Common myeloid progenitor, CD34-positive (primary cell): ENCODE data around the gene CHMP6.

Experiments used
- CTCF ChIA-PET: fragments of 350-600 bp; sonication (Branson Sonifier 250); formaldehyde crosslinking; loops from one replicate; lab custom pipeline; 2021; ENCODE audit warnings: antibody characterized with exemption; lab: Charles Lee
- POLR2A ChIA-PET: fragments of 350-600 bp; sonication (Branson Sonifier 250); formaldehyde crosslinking; loops from one replicate; lab custom pipeline; 2021; ENCODE audit warnings: antibody characterized with exemption; lab: Charles Lee
- DNase-seq, 3 donors: peaks; one replicate each; pipeline versions ENCODE4 v3.0.0 to v3.0.0-alpha.2; 2013
- H3K27ac ChIP-seq, 2 experiments: 1 replicate in 1 of 2; 2 replicates in 1 of 2; pipeline ENCODE4 v1.7.0; 2013; ENCODE audit warnings: inconsistent platforms in 2 of 2, low read length in 2 of 2, mild to moderate bottlenecking in 2 of 2, low read depth in 1 of 2, moderate library complexity in 1 of 2; ENCODE audit not compliant: severe bottlenecking in 2 of 2, insufficient read depth in 1 of 2, poor library complexity in 1 of 2
- H3K27me3 ChIP-seq, 5 experiments: replicated peaks in 2 of 5; 1 replicate in 3 of 5; 2 replicates in 2 of 5; pipeline versions ENCODE4 v1.6.1 to v1.7.0; 2013; ENCODE audit warnings: low read length in 4 of 5, mild to moderate bottlenecking in 2 of 5, moderate library complexity in 2 of 5, inconsistent platforms in 1 of 5; ENCODE audit not compliant: insufficient read depth in 5 of 5, control insufficient read depth in 4 of 5
- H3K36me3 ChIP-seq, 4 experiments: 1 replicate in 2 of 4; 2 replicates in 2 of 4; pipeline versions ENCODE4 v1.6.1 to v1.7.0; 2013; ENCODE audit warnings: low read length in 3 of 4, control low read depth in 1 of 4, mild to moderate bottlenecking in 1 of 4; ENCODE audit not compliant: control insufficient read depth in 4 of 4, insufficient read depth in 4 of 4
- H3K4me1 ChIP-seq, 4 experiments: 1 replicate in 3 of 4; 2 replicates in 1 of 4; pipeline versions ENCODE4 v1.6.1 to v1.7.1; 2013; ENCODE audit warnings: low read length in 3 of 4, mild to moderate bottlenecking in 3 of 4, control low read depth in 1 of 4, inconsistent platforms in 1 of 4, moderate library complexity in 1 of 4; ENCODE audit not compliant: control insufficient read depth in 4 of 4, insufficient read depth in 4 of 4; ENCODE audit errors: control extremely low read depth in 1 of 4
- H3K4me3 ChIP-seq, 7 experiments: 1 replicate in 4 of 7; 2 replicates in 3 of 7; pipeline versions ENCODE4 v1.5.1 to v1.7.0; 2013; ENCODE audit warnings: mild to moderate bottlenecking in 7 of 7, low read length in 6 of 7, moderate library complexity in 6 of 7, inconsistent platforms in 2 of 7, low read depth in 2 of 7, control low read depth in 1 of 7; ENCODE audit not compliant: insufficient read depth in 4 of 7, control insufficient read depth in 1 of 7; ENCODE audit errors: extremely low read depth in 1 of 7
- H3K9me3 ChIP-seq, 5 experiments: 1 replicate in 4 of 5; 2 replicates in 1 of 5; pipeline versions ENCODE4 v1.6.1 to v1.7.1; 2013; ENCODE audit warnings: low read length in 4 of 5, mild to moderate bottlenecking in 2 of 5, inconsistent platforms in 1 of 5, low read depth in 1 of 5, moderate library complexity in 1 of 5; ENCODE audit not compliant: control insufficient read depth in 4 of 5, insufficient read depth in 2 of 5; ENCODE audit errors: control extremely low read depth in 1 of 5
- WGBS: methylation state at CpG from one replicate; pipeline ENCODE4 v1.1.5; 2013; ENCODE audit not compliant: insufficient coverage; 5-methylcytosine and 5-hydroxymethylcytosine counted together

CHMP6 gene

DNA sequence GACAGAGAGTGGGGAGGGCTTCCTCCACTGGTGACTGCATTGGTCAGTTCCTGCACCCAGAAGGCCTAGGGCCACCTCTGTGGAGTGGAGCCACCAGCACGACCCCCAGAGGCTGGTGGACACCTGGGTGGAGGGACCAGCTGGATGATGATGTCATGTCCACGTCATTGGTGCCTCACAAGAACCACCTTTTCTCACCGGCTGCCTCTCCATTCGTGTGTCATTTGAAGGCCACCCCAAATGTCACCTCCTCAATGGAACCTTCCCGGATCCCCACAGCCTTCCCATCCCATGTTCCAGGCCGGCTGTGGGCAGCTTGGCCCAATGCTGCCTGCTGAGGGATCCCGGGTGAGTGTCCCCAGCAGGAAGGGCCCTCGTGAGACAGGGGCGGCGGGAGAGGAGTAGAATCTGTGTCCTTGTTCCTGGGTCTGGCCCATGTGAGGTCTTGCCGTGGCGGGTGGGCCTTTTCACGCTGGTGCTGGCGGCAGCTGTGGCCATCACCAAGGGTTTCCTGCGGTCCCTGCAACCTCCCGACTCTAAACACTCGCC lies 9.1 kb upstream of the CHMP6 start:
- WGBS: 88% methylated on average over 16 of the region's 17 CpGs
- Histone ChIP-seq H3K4me3 (no peak overlapping the region), H3K36me3 (no peaks in the 10 kb centered on the region), H3K27me3 (peaks cover 0 to 2% (median 0%) of the 10 kb centered on the region in 5 experiments), H3K27ac (no peak overlapping the region), H3K9me3 (no peaks in the 10 kb centered on the region), H3K4me1 (peaks cover 0 to 29% (median 21%) of the 10 kb centered on the region in 4 experiments)
- CTCF ChIA-PET: no interaction called here
- DNase-seq: no peak
- POLR2A ChIA-PET: no interaction called here

GRCh38 chr17:80983545-80983944 lies 8.1 kb upstream of the CHMP6 start:
- POLR2A ChIA-PET: no interaction called here
- no peak for DNase-seq
- whole genome bisulfite sequencing: 98% methylated on average over 9 of the region's 17 CpGs

DNA sequence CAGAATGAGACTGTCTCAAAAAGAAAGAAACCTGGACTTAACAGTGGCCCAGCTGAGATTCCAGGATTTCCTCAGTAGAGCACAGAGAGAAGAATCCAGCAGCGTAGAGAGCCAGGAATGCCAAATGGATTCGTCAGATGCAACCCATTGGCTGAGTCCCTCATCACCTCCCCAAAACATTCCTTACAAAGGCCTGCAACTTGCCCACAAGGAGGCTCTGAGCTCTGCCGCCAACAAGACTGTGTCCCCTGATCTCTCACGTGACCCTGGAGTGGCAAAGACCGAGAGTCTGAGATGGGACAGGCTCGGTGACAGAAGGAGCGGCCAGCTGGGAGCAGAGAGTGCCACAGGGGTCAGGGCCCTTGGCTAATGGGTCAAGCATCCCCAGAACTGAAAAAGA lies 6.9 kb upstream of the CHMP6 start:
- WGBS: 99% methylated on average over 7 of the region's 7 CpGs
- Histone ChIP-seq H3K27ac (no peak overlapping the region), H3K27me3 (peaks cover 0 to 2% (median 0%) of the 10 kb centered on the region in 5 experiments), H3K36me3 (no peaks in the 10 kb centered on the region), H3K4me1 (peaks cover 0 to 46% (median 35%) of the 10 kb centered on the region in 4 experiments), H3K4me3 (no peak overlapping the region), H3K9me3 (no peaks in the 10 kb centered on the region)
- POLR2A ChIA-PET: no interaction called here
- DNase-seq: no peak
- CTCF ChIA-PET: interaction anchor here (1.4 to 1.7 kb wide), 2 partner anchors 117 to 119 kb away, joined by 3 to 5 read pairs; no protein-coding TSS in a partner anchor

More at GRCh38 chr17:80983545-80983944, 8.1 kb upstream of the CHMP6 start:
- Histone ChIP-seq H3K4me1 (peaks cover 0 to 37% (median 25%) of the 10 kb centered on the region in 4 experiments), H3K9me3 (no peaks in the 10 kb centered on the region), H3K27me3 (peaks cover 0 to 2% (median 0%) of the 10 kb centered on the region in 5 experiments), H3K4me3 (no peak overlapping the region), H3K36me3 (no peaks in the 10 kb centered on the region), H3K27ac (no peak overlapping the region)
- CTCF ChIA-PET: interaction anchor here (0.8 to 1.4 kb wide), 3 partner anchors 120 to 557 kb away, joined by 3 read pairs; no protein-coding TSS in a partner anchor

DNA sequence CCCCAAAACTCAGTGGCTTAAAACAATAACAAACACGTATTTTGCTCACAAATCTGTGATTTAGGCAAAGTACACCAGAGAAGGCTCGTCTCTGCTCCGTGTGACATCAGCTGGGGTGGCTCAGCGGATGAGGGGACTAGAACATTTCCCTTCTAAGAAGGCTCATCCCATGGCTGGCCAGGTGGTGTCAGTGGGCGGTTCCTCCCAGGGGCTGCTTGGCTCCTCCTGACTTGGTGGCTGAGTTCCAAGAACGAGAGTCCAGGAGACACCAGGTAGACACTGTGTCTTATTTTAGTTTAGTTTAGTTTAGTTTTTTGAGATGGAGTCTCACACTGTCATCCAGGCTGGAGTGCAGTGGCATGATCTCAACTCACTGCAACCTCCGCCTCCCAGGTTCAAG lies 5.6 kb upstream of the CHMP6 start:
- 93% methylated on average over 5 of the region's 7 CpGs for WGBS
- CTCF ChIA-PET: interaction anchor here (1.2 to 1.7 kb wide), 2 partner anchors 116 to 558 kb away, joined by 4 to 5 read pairs; no protein-coding TSS in a partner anchor
- DNase-seq: no peak
- Histone ChIP-seq H3K27ac (no peak overlapping the region), H3K4me3 (no peak overlapping the region), H3K36me3 (no peaks in the 10 kb centered on the region), H3K27me3 (no peaks in the 10 kb centered on the region), H3K9me3 (no peaks in the 10 kb centered on the region), H3K4me1 (peaks cover 0 to 46% (median 33%) of the 10 kb centered on the region in 4 experiments)
- POLR2A ChIA-PET: no interaction called here

DNA sequence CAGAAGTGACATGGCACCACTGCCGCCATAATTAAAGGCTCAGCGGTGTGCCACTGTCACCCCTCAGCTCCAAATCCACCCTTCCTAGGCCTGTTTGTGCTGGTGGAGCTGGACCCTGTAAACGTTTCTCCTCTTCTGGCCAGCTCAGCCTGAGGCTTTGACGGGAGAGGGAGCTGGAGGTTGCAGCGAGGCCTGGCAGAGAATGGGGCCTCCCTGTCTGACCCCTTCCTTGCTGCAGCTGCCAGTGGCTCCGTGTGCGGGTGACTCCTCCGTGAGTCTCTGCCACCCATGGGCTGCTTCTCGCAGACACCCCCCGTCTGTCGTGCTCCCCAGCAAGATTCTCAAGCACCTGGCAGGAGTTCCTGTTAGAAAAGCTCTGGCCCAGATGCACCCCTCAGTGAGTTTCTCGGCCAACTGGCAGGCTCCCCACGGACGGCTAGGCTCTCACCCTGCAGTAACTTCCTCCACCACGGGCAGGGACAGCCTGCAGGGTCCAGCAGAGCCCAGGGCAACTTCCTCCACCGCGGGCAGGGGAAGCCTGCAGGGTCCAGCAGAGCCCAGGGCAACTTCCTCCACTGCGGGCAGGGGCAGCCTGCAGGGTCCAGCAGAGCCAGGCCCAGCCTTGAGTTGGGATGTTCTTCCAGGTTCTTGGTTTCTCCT lies 4.7 kb upstream of the CHMP6 start:
- no peaks in the 10 kb centered on the region for H3K9me3 ChIP-seq
- CTCF ChIA-PET: interaction anchor here (1.2 to 3.6 kb wide), 2 partner anchors 32 to 559 kb away, joined by 4 to 16 read pairs; no protein-coding TSS in a partner anchor
- H3K4me3 ChIP-seq: peak overlapping the region in 1 of 7 experiments; percentile 10
- peak in 2 of 3 donors; percentile 42 to 51 for DNase-seq
- H3K36me3 ChIP-seq: no peaks in the 10 kb centered on the region
- 25% methylated on average over 16 of the region's 18 CpGs for WGBS
- peaks cover 2 to 41% (median 34%) of the 10 kb centered on the region in 4 experiments for H3K4me1 ChIP-seq
- no peaks in the 10 kb centered on the region for H3K27me3 ChIP-seq
- no peak overlapping the region for H3K27ac ChIP-seq
- POLR2A ChIA-PET: no interaction called here

DNA sequence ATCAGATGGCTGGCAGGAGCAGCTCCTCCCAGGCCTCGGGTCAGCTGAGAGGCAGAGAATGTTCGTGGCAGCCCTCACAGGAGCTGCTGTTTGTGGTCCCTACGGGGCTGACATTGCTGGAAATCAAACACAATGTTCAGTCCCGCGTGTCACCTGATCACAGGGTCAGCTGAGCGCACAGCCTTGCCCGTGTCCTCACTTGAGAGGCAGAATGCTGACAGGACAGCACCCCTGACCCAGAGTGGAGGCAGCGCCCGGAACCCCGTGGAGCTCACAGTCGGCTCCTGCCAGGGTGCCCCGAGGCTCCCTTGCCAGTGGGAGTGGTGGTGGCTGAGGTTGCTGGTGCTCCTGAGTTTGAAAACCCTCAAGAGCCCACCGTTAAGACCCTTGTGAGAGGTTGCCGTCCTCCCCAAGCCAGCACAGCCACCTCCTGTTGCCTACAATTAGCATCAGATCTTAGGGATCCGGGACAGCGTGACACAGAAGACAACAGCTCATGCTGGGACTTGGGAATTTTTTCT lies 3.6 kb upstream of the CHMP6 start:
- ChIA-PET POLR2A (interaction anchor here (0.7 kb wide), 1 partner anchor 476 kb away, joined by 3 read pairs; no protein-coding TSS in a partner anchor), CTCF (interaction anchor here (0.6 to 3.6 kb wide), 8 partner anchors 9 to 704 kb away, joined by 3 to 16 read pairs (median 4); no protein-coding TSS in a partner anchor)
- 84% methylated on average over 9 of the region's 16 CpGs for WGBS
- DNase-seq: no peak
- no peaks in the 10 kb centered on the region for H3K9me3 ChIP-seq
- H3K4me3 ChIP-seq: no peak overlapping the region
- H3K27me3 ChIP-seq: no peaks in the 10 kb centered on the region
- no peak overlapping the region for H3K27ac ChIP-seq
- peaks cover 2 to 47% (median 41%) of the 10 kb centered on the region in 4 experiments for H3K4me1 ChIP-seq
- no peaks in the 10 kb centered on the region for H3K36me3 ChIP-seq
